GM19397 (cell line): ENCODE results near the gene COL4A2.

Source experiments
- ATAC-seq: cut with Tn5 transposase; IDR thresholded peaks from one replicate; pipeline ENCODE4 v1.9.1; 2021; ENCODE audit warnings: mild to moderate bottlenecking, moderate library complexity; ENCODE audit not compliant: unreplicated experiment

Gene COL4A2

GRCh38 chr13:110272227-110272626, 34.9 kb upstream of the COL4A2 start:
- no peak for ATAC-seq

- ATAC-seq, result no peak
Observed at GRCh38 chr13:110272651-110273050, 34.4 kb upstream of the COL4A2 start.

GRCh38 chr13:110273254-110273653, 33.8 kb upstream of the COL4A2 start:
- no peak for ATAC-seq

GRCh38 chr13:110274687-110275086, 32.4 kb upstream of the COL4A2 start:
- ATAC-seq, result no peak

- ATAC-seq, result no peak
Observed at GRCh38 chr13:110275931-110276552, 31.0 kb upstream of the COL4A2 start.

- no peak for ATAC-seq
Observed at GRCh38 chr13:110276553-110276950, 30.5 kb upstream of the COL4A2 start.

GRCh38 chr13:110277357-110277975, 29.6 kb upstream of the COL4A2 start:
- ATAC-seq, result no peak

GRCh38 chr13:110278859-110279258, 28.2 kb upstream of the COL4A2 start:
- no peak for ATAC-seq

GRCh38 chr13:110279684-110280083, 27.4 kb upstream of the COL4A2 start:
- no peak for ATAC-seq

GRCh38 chr13:110280231-110280813, 26.8 kb upstream of the COL4A2 start:
- ATAC-seq, result no peak

- no peak for ATAC-seq
Observed at GRCh38 chr13:110280985-110281688, 25.9 kb upstream of the COL4A2 start.

GRCh38 chr13:110281736-110282135, 25.3 kb upstream of the COL4A2 start:
- ATAC-seq, result no peak

GRCh38 chr13:110282316-110282841, 24.7 kb upstream of the COL4A2 start:
- ATAC-seq, result no peak

GRCh38 chr13:110283736-110284517, 23.2 kb upstream of the COL4A2 start:
- ATAC-seq, result no peak

- no peak for ATAC-seq
Observed at GRCh38 chr13:110284779-110285484, 22.2 kb upstream of the COL4A2 start.

- ATAC-seq, result no peak
Observed at GRCh38 chr13:110285991-110286832, 20.9 kb upstream of the COL4A2 start.

GRCh38 chr13:110286833-110287819, 20.0 kb upstream of the COL4A2 start:
- ATAC-seq, result no peak

GRCh38 chr13:110289174-110289573, 17.9 kb upstream of the COL4A2 start:
- no peak for ATAC-seq
